GM18858 (cell line): ENCODE data around the gene C1orf198.

Source experiments
- ATAC-seq: cut with Tn5 transposase; IDR thresholded peaks from one replicate; pipeline ENCODE4 v1.9.1; 2021; ENCODE audit not compliant: unreplicated experiment

C1orf198 gene

DNA sequence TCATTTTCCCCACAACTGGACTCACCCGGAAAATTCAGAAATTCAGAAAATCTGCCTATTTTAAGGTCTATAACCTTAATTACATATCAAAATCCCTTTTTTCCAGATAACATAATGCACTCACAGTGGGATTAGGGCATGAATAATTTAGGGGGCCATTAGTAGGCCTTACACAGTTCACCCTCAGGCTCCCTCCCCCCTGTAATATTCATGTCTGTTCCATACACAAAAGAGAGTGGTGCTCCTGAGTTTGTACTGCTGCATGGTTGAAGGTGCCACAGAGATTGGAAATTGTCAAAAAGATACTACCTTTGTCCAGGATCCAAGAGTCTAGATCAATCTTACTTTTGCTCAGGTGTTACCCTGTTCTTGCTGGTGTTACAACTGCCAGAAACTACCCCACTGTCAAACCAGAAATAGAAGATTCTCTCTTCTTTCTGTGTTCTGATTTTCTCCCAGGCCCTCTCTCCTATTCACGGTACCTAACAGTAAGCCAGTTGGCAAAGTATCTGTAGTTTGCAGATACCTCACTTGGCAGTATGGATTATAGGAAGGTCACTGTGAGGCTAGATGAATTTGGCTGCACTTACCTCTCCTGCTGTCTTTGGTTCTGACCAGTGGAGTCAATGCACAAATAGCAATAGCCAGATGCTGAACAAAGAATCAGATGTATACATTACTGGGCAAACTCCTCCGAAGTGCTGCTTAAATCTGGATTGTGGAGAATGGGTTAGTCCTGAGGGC, 53.2 kb downstream of the C1orf198 start:
- no peak for ATAC-seq

DNA sequence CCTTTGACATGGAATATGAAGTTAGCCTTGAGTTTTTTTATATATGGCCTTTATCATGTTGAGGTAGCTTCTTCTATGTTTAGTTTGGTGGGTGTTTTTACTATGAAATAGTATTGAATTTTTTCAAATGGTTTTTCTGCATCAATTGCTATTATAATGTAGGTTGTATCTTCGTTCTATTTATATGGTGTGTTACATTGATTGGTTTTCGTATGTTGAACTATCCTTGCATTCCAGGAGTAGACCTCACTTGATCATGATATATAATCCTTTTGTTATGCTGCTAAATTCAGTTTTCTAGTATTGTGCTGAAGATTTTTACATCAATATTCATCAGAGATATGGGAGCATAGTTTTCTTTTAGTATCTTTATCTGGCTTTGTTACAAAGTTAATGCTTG, 55.8 kb downstream of the C1orf198 start:
- ATAC-seq = no peak

DNA sequence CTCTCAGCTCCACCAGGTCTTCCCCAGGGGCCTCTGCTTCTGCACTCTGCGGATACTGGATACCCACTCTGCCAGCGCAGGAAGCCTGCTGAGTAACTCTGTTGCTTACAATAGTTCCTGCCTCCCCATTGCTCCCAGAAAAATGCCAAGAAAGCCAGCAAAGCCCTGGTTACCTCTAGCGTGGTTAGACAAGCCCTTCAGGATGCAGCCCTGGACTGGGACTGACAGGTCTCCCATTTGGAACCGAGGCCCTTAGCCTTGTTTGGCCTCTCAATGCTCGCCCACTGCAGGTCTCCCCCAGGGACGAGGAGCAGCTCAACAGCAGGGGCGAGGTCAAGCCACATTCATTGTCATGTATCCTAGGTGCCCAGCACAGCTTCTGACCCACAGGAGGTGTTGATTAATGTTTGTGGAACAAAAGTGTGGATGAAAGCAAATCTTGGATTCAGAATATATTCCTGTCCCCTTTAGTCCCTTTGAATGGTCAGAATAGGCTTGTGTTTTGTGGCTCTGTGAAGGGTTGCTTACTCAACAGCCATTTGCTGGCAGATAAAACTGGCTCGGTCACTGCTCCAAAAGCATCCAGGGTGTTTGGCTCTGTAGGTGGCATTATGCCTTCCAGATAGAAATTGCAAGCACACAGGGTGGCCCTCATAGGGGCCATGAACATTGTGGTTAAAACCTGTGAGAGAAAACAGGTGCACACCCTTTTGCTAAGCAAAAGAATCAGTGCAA, 58.9 kb downstream of the C1orf198 start:
- ATAC-seq = no peak

DNA sequence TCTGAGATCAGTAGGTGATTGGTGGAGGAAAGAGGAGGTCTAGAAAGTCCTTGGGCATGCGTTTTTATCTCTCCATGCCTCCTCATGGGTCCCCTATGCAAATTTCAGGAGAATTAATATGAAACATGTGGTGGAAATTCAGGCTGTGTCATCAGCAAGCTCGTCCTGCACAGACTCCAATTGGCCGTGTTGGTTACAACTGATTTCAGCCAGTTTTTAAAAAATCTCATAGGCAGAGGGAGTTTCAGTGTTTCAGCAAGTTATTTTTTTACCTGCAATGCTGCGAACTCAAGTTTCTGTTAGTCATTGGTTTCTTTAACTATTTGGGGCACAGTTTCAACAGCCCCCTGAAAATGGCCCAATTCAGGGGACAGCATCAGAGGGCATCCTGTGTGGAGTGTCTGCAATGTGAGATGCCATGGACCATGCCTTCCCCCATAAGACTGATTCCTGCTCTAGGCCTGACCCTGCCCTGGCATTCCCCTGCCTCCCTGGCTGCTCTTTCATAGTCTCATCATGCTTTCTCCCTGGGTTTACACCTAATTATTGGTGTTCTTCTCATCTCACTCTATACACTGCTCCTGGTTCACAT, 59.9 kb downstream of the C1orf198 start:
- no peak for ATAC-seq

DNA sequence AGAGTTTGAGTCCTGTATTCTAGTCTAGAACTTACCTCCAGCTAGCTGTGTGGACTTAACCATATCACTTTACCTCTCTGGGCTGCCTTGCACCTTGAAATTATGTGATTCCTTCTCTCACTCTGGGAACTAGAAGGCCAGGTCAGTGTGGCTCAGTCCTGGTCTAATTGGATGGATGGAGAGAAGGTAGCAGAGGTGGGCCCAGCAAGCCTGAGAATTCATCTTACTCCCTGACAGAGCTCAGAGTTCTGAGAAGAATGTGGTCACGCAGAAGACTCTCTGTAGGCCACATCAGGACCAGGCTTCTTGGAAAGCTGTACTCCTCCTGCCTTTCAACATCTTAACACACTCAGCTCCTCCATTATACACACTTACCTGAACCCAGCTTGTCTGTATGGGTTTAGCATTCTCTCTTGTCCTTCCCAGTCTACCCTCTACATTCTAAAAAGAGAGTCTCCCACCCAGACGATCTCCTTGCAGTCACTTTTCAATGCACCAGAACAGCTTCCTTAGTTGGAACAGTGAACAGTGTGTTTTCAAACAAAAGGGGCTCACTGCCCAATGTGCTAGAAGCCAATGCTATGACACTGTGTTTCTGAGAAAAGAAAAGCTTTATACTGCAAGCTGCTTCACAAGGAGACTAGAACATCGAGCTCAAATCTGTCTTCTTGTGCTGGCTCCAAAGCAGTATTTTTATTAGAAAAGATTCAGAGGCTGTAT, 60.6 kb downstream of the C1orf198 start:
- ATAC-seq = no peak

DNA sequence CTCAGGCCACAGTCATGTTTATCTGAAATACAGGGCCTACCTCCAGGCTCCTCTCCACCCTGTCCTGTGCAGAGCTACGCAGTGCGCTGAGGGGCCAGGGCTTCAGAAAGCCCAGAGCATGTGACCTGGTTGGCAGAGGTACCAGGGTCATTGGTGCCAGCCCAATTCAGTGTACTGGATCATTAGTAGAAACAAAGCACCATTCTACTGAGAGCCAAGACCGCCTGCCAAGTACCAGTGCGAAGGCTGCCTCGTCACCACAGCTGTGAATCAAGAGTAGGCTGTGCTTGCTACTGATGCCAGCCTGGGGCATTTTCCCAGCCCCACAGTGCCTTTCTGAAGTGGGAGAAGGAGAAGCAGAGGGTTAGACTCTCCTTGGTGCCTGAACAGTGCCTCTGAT, 61.3 kb downstream of the C1orf198 start:
- ATAC-seq = no peak

DNA sequence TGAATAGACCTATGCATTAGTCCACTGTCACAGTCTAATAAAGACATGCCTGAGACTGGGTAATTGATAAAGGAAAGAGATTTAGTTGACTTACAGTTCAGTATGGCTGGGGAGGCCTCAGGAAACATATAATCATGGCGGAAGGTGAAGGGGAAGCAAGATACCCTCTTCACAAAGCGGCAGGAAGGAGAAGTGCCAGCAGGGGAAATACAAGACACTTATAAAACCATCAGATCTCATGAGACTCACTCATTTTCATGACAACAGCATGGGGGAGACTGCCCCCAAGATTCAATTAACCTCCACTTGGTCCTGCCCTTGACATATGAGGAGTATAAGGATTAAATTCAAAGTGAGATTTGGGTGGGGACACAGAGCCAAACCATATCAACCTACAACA, 61.8 kb downstream of the C1orf198 start:
- no peak for ATAC-seq

DNA sequence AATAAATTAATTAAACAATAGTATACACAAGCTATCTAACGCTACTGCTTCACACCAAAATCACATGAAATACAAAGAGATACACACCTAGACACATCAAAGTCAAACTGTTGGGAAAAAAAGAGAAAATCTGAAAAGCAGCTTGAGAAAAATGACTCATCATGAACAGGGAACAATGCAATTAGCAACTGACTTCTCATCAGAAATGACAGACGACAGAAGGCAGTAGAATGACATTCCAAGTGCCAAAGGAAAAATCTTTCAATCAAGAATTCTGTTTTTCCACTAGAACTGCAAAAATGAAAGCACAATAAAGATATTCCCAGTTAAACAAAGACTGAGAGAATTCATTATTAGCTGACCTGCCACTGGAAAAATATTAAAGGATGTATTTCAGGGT, 63.9 kb downstream of the C1orf198 start:
- ATAC-seq = no peak

DNA sequence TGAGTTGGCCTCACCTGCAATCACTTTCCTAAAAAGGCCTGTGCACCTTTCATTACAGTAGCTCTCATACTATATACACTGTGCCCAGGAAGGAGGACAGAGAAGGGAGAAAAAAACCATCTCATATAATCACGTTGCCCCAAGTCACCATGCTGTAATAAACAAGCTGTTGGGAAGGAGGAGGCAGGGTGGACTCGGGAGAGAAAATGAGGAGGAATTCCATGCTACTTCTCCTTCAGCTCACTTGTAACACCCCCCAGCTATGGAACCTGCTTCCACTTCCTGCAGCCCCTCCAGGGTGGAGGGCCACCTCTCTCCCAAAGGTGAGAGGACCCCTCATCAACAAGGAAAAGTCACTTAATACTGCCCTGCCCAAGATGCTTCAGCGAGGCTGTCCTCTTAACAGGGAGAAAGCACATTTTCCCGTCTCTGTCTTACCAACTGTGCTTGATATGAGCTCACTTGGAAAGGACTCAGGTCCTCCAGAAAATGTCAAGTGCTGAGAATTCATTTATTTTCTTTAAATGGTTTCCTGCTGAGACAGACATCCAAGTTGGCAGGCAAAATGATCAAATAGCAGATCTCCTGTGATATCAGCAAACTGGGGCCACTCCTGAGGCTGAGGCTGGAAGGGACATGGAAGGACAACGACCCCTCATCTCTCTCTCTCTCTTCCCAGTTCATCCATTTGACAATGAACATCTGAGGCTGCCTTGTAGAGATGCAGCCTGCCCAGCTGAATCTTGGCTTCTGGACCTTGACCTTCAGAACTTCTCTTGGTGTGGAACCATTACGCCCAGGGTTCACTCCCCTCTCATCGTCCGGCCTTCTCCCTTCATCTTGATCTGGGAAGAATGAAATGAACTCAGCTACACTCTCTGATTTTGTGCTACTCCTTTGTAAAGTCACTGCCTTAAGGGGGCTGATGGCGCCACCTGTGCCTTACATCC, 67.2 kb downstream of the C1orf198 start:
- no peak for ATAC-seq

DNA sequence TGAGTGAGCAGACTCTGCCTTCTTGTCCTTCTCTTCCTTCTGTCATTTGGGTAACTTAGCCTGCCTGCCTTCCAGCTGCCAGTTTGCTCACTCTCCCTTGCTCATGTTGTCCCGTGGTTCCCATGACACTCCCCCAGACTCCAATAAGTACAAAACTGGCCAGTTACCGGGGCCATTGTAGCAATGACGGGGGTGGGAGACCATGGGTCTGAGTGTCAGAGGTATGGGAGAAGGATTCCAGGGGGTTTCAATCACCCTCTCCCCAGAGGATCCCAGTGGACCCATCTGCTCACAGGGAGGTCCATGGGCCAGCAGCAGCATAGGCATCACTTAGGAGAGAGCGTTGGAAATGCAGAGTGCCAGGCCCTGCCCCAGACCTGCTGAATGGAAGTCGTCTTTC, 69.8 kb downstream of the C1orf198 start:
- ATAC-seq = no peak

DNA sequence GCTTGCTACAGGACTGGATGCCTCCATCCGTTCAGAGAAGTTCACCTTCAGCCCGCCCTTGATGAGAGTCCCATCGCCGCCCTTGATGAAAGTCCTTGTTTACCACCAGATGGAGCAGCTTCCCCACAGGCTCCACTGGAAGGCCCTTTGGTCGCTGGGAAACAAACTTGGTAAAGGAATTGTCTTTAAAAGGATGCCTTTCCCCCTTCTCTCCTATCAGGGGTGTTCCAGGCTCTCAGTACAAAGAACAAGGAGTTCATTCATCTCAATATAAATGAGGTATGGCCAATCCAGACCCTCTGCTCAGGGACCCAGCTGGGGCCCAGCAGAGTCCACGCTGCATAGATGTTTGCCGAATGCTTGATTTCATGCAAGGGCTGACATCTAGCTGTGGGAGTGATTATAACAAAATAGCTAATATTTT, 70.4 kb downstream of the C1orf198 start:
- no peak for ATAC-seq

DNA sequence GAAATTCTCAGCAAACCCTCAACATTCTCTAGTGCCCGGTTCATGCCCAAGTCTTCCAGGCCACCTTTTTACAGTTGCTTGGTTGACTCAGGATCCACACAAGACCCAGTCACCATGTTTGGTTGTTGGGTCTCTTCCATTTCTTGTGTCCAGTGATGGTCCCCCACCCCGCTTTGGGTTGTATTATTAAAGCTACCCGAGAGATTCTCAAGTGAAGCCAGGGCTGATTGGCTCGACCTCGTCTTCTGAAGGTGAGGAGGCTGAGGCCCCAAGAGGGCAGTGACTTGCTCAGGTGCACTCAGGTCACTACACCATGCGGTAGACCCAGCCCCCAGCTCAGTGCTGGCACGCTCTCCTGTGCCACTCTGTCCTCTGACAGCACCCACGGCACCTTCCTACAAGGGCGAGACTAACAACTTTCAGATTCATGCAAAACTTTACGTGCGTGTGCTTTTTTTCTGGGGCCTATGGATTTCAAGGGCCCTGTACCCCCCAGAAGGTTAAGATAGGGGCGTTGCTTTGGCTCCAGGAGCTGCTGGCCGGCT, 70.9 kb downstream of the C1orf198 start:
- ATAC-seq = no peak

DNA sequence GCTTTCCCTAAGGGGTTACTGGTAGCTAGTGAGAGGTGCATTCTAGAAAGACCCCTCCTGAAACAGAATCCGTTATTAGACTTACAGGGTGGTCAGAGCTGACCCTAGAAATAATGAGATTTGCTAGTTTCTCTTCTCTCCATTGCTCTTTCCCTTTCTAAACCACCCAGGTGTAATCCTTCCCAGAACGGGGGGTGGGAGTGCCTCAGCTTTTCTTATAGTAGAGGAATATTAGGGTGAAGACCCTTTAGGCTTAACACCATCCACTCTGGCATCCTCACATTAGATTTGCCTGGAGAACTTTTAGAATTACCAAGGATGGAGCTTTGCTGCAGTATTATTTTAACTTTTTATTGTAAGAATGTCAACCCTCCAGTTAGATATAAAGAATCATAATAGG, 71.7 kb downstream of the C1orf198 start:
- no peak for ATAC-seq

DNA sequence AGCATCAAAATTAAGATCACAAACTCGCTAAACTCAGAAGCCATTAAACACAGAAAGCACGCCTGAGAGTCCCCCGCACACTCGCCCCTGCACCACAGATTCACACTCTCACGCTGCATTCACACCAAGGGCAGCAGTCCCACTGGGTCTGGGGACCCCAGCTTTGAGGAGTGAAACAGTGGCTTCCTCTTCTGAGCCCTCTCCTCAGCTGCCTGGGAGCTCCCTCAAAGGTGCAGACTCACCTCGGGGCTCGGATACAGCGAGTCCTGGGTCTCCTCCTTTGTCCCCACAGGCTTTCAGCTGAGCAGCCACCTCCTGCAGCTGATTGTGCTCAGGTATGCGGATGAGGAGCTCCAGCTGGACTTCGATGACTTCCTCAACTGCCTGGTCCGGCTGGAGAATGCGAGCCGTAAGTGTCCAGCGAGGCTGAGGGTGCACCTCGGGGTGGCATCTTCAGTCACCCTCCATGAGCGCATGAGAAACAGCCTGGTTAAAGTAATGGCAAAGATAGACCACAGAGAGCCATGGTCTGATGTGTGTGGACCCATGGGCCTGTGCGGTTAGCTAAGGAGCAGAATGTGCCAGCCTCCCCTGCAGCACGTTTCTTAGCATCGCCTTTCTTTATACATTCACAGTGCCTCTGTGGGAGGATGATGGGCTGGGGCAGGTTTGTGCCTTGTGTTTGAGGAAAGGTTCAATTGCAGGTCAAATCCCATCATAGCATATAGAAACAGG, 73.3 kb downstream of the C1orf198 start:
- no peak for ATAC-seq

DNA sequence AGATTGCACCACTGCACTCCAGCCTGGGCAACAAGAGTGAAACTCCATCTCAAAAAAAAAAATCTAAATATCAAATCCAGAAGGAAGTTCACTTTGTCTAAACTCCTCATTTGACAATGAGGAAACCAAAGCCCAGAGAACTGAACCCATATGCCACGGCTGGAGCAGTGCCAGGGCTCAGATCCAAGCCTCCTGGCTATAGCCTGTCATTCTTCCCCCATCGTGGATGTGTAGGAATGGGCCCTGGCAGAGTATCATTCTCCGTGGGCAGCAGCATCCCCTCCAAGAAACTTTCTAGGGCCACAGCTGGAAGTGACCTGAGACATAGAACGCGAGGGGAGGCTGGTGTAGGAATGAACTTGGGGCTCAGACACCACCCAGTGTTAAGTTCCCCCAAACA, 73.9 kb downstream of the C1orf198 start:
- no peak for ATAC-seq

DNA sequence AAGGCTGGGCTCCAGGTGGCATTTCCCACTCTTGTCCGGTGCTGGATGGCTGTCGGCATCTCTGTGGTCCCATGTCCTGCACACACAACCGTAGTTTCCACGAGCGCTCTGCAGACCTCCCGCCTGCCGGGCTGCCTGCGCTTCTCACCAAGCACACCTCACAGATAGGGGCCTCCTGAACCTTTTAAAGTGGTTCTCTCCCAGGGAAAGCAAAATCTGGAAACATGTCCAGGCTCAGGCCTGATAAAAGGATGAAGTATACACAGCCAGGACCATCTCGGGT, 74.9 kb downstream of the C1orf198 start:
- no peak for ATAC-seq

DNA sequence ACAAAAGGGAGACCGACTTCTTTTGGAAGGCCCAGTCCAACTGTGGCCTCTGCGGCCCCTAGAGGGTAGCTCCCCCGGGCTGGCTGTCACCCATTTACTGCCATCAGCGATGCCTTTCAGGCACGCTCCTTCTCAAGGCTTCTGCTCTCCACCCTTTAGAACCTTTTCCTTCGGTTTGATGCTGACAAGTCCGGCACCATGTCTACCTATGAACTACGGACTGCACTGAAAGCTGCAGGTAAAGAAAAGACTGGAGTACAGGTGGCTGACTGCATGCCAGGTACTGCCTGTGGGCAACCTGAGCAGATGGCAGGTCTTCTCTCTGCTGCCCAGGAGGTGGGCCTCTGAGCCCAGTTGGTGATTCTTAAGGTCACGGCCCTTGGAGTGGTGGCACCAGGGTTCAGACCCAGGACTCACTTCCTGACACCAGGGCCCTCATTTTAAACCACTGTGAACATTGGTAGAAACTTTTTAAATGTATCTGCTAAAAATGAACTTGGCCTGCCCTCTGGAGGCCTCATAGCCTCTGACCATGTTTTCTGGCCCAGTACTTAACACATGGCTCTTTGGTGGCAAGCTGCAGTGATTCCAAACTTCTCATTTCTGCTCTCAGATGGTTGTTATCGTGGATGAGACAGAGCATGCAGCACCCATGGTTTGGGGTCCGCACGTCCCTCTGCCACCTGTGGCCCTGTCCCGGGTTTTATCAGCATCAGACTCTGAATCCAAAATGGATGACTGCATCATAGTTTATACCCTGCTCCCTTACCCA, 75.4 kb downstream of the C1orf198 start:
- ATAC-seq = no peak

DNA sequence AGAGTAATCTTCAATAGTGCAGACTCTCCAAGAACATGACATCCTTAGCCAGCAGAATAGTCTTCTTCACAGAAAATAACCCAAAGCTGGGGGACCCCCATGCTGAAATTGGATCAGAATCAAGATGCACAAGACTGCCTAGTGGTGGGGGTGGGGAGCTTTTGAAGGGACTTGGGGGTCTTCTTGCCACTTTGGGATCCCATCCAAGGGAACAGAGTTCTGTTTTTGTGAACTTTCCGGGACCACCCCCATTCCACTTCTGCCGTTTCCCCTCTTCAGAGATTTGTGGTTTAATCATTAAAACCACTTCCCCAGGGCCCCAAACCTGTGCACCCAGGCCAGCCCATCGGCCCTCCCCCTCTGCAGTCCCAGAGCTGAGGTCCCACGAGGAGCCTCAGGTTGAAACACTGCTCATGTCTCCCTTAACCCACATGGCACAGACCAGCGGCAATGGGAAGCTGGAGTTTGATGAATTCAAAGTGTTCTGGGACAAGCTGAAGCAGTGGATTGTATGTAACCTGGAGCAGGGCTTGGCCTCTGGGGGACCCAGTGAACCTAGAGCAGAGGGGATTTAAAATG, 76.2 kb downstream of the C1orf198 start:
- no peak for ATAC-seq

DNA sequence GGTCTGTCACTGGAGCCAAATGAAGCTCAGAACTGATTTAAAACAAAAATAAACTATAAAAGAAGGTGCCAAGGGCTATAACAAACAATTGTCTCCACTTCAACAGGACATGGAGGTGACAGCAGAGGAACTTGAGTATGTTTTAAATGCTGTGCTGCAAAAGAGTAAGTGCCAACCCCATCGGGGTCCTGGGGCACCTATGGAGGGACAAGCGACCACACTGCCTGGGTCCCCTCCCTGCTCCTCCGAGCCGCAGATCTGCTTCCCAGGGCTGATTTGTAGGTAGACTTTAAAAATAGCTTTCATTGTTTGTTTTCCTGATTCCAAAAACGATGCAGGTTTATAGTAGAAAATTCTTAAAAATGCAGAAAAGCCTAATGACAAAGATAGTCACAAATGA, 78.3 kb downstream of the C1orf198 start:
- ATAC-seq = no peak
